Measurements from ENCODE around the gene SCARB2. TPM values are rescaled to one million over a fixed set of nuclear protein-coding genes. Genes with fewer than 3 reads are reported as not detected.

Gene SCARB2
- total RNA-seq, 1 experiment from 2014 or later: 133 TPM

GRCh38 chr4:76156635-76157034, 57.0 kb downstream of the SCARB2 start:
- no peak for DNase-seq (ENCODE audit: extremely low read depth, low read depth)

GRCh38 chr4:76155979-76156378, 57.6 kb downstream of the SCARB2 start:
- DNase-seq (ENCODE audit: extremely low read depth, low read depth): no peak

GRCh38 chr4:76153356-76153755, 60.3 kb downstream of the SCARB2 start:
- DNase-seq (ENCODE audit: extremely low read depth, low read depth): no peak

- DNase-seq (ENCODE audit: extremely low read depth, low read depth): peak; percentile 84
Observed at GRCh38 chr4:76148142-76148865, 65.3 kb downstream of the SCARB2 start, which contains the start of gene NUP54. Gene NUP54 (minus strand): TSS chr4:76148397. CDS start chr4:76148374, 23 bp downstream.

- peak; percentile 24 for DNase-seq (ENCODE audit: extremely low read depth, low read depth)
Observed at GRCh38 chr4:76147454-76148141, 66.0 kb downstream of the SCARB2 start.

- DNase-seq (ENCODE audit: extremely low read depth, low read depth): no peak
Observed at GRCh38 chr4:76144546-76144945, 69.1 kb downstream of the SCARB2 start.

GRCh38 chr4:76141241-76141640, 72.4 kb downstream of the SCARB2 start:
- DNase-seq (ENCODE audit: extremely low read depth, low read depth): no peak

- DNase-seq (ENCODE audit: extremely low read depth, low read depth): no peak
Observed at GRCh38 chr4:76127754-76128153, 85.9 kb downstream of the SCARB2 start.

- no peak for DNase-seq (ENCODE audit: extremely low read depth, low read depth)
Observed at GRCh38 chr4:76125816-76126215, 87.8 kb downstream of the SCARB2 start.

GRCh38 chr4:76120199-76120598, 93.4 kb downstream of the SCARB2 start:
- DNase-seq (ENCODE audit: extremely low read depth, low read depth): no peak

- no peak for DNase-seq (ENCODE audit: extremely low read depth, low read depth)
Observed at GRCh38 chr4:76117536-76117935, 96.1 kb downstream of the SCARB2 start.

GRCh38 chr4:76116821-76117220, 96.8 kb downstream of the SCARB2 start:
- no peak for DNase-seq (ENCODE audit: extremely low read depth, low read depth)

Other genes with a start within 250 kb of the SCARB2 start
- gene SDAD1, start 222.9 kb downstream of the SCARB2 start, total RNA-seq (2014; rRNA removed; shearing (Covaris generic)): 41.3 and 45.7 TPM in 2 replicates
- gene CXCL9, start 206.3 kb downstream of the SCARB2 start, total RNA-seq (2014; rRNA removed; shearing (Covaris generic)): not detected in 2 replicates
- not detected in 2 replicates for gene CXCL10, start 190.3 kb downstream of the SCARB2 start, total RNA-seq (2014; rRNA removed; shearing (Covaris generic))
- not detected in 2 replicates for gene CXCL11, start 177.8 kb downstream of the SCARB2 start, total RNA-seq (2014; rRNA removed; shearing (Covaris generic))
- gene ART3, start 139.1 kb downstream of the SCARB2 start, total RNA-seq (2014; rRNA removed; shearing (Covaris generic)): not detected in 2 replicates
- 31.7 and 37.3 TPM in 2 replicates for gene NUP54, start 65.4 kb downstream of the SCARB2 start, total RNA-seq (2014; rRNA removed; shearing (Covaris generic))
- 0.30 and 0.78 TPM in 2 replicates for gene FAM47E, start 37.9 kb upstream of the SCARB2 start, total RNA-seq (2014; rRNA removed; shearing (Covaris generic))
- gene STBD1, start 92.9 kb upstream of the SCARB2 start, total RNA-seq (2014; rRNA removed; shearing (Covaris generic)): 1.9 and 3.3 TPM in 2 replicates
- not detected in 2 replicates for gene CCDC158, start 207.3 kb upstream of the SCARB2 start, total RNA-seq (2014; rRNA removed; shearing (Covaris generic))
- gene SHROOM3, start 221.4 kb upstream of the SCARB2 start, total RNA-seq (2014; rRNA removed; shearing (Covaris generic)): 0.40 and 0.58 TPM in 2 replicates